GM18499 (cell line): Measurements from ENCODE around the gene PSPC1.

Experiments used
- ATAC-seq: cut with Tn5 transposase; IDR thresholded peaks from one replicate; pipeline ENCODE4 v1.9.1; 2021; ENCODE audit warnings: moderate number of reproducible peaks; ENCODE audit not compliant: insufficient read depth, unreplicated experiment

Gene PSPC1

GRCh38 chr13:19674898-19675297 lies 107.8 kb downstream of the PSPC1 start:
- no peak for ATAC-seq

GRCh38 chr13:19673473-19674430 lies 109.0 kb downstream of the PSPC1 start:
- no peak for ATAC-seq

GRCh38 chr13:19672990-19673389 lies 109.8 kb downstream of the PSPC1 start:
- ATAC-seq, result no peak

GRCh38 chr13:19670147-19670546 lies 112.6 kb downstream of the PSPC1 start:
- ATAC-seq, result no peak

- no peak for ATAC-seq
These were observed 114.0 kb downstream of the PSPC1 start for GRCh38 chr13:19668778-19669177.

GRCh38 chr13:19665427-19665859 lies 117.3 kb downstream of the PSPC1 start:
- no peak for ATAC-seq

GRCh38 chr13:19664481-19665230 lies 118.1 kb downstream of the PSPC1 start:
- no peak for ATAC-seq

- ATAC-seq, result no peak
These were observed 119.2 kb downstream of the PSPC1 start for GRCh38 chr13:19663416-19663979.

- no peak for ATAC-seq
These were observed 121.2 kb downstream of the PSPC1 start for GRCh38 chr13:19661561-19661960.

GRCh38 chr13:19661126-19661525 lies 121.6 kb downstream of the PSPC1 start:
- ATAC-seq, result no peak

- no peak for ATAC-seq
These were observed 123.9 kb downstream of the PSPC1 start for GRCh38 chr13:19658831-19659230.

- no peak for ATAC-seq
These were observed 124.7 kb downstream of the PSPC1 start for GRCh38 chr13:19657872-19658591.
